Neural crest cell (in vitro differentiated cells): ENCODE results near the gene TRIP6. TPM values are rescaled to one million over a fixed set of nuclear protein-coding genes. Genes with fewer than 3 reads are reported as not detected.

ENCODE experiments used
- DNase-seq: peaks from one replicate; pipeline ENCODE4 v3.0.0; 2021; ENCODE audit warnings: low read depth, mixed read lengths, low spot score
- H3K27ac Mint-ChIP-seq: one replicate; pipeline ENCODE4 v1.8.0; 2021; ENCODE audit warnings: mild to moderate bottlenecking, mixed read lengths; ENCODE audit not compliant: unreplicated experiment
- H3K27me3 Mint-ChIP-seq: 2 replicates; pipeline ENCODE4 v1.8.0; 2021; ENCODE audit warnings: low read depth, mild to moderate bottlenecking, mixed read lengths
- H3K36me3 Mint-ChIP-seq: 2 replicates; pipeline ENCODE4 v1.8.0; 2021; ENCODE audit warnings: low read depth, mild to moderate bottlenecking, mixed read lengths
- H3K4me1 Mint-ChIP-seq: 2 replicates; pipeline ENCODE4 v1.8.0; 2021; ENCODE audit warnings: mixed read lengths
- H3K4me3 Mint-ChIP-seq: one replicate; pipeline ENCODE4 v1.8.0; 2021; ENCODE audit warnings: mild to moderate bottlenecking, mixed read lengths
- H3K9me3 Mint-ChIP-seq: 2 replicates; pipeline ENCODE4 v1.8.0; 2021; ENCODE audit warnings: mixed read lengths
- microRNA-seq: library from miRNA; unstranded; fragments of <30 nt; microRNA quantifications from one replicate; pipeline ENCODE4, GENCODE V29; 2020
- total RNA-seq: library from RNA; stranded (reverse); gene quantifications from 2 replicates; pipeline ENCODE4 v1.2.1, GENCODE V29; 2021
- TF ChIP-seq, protein P1 (sequence below): fragments of 200-600 bp; sonication (generic); conservative IDR thresholded peaks from 2 replicates; pipeline ENCODE4 v1.5.0; 2021; ENCODE audit warnings: antibody characterized with exemption, mild to moderate bottlenecking

The TRIP6 gene
- total RNA-seq, 1 donor from 2014 or later: 39.7 TPM

DNA sequence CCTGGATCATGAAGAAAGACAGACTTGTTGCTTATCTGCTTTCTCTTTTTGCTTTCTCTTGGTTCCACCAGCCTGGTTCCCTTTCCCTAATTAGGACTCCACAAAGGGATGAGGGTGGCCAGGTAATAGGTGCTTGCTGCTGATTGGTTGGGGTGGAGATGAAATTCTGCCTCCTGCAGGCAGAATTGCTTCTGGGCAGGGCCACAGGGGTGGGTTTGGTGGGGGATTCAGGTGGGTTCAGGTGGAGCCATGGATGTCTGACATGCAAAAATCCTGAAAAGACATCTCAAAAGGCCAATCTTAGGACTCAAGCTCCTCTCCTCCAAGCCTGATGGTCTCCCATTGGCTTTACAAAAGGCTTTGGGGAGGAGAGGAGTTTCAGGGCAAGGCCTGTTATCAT is 53.9 kb downstream of the TRIP6 start:
- Mint-ChIP-seq H3K4me1 (no peaks in the 10 kb centered on the region), H3K27me3 (peaks cover 15% of the 10 kb centered on the region), H3K4me3 (no peak overlapping the region), H3K9me3 (no peaks in the 10 kb centered on the region), H3K27ac (no peak overlapping the region), H3K36me3 (no peaks in the 10 kb centered on the region)
- DNase-seq: no peak
- TF ChIP-seq, protein P1, sequence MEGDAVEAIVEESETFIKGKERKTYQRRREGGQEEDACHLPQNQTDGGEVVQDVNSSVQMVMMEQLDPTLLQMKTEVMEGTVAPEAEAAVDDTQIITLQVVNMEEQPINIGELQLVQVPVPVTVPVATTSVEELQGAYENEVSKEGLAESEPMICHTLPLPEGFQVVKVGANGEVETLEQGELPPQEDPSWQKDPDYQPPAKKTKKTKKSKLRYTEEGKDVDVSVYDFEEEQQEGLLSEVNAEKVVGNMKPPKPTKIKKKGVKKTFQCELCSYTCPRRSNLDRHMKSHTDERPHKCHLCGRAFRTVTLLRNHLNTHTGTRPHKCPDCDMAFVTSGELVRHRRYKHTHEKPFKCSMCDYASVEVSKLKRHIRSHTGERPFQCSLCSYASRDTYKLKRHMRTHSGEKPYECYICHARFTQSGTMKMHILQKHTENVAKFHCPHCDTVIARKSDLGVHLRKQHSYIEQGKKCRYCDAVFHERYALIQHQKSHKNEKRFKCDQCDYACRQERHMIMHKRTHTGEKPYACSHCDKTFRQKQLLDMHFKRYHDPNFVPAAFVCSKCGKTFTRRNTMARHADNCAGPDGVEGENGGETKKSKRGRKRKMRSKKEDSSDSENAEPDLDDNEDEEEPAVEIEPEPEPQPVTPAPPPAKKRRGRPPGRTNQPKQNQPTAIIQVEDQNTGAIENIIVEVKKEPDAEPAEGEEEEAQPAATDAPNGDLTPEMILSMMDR: no peak

Small RNAs within 50 kb of the gene (microRNA-seq; reads per million reads assigned to microRNA genes)
- not detected for gene MIR6875

Other genes starting within 250 kb of the TRIP6 start
- 1.7 and 2.4 TPM in 2 replicates for gene TFR2, start 225.8 kb upstream of the TRIP6 start, total RNA-seq
- 2.4 and 3.1 TPM in 2 replicates for gene ACTL6B, start 210.9 kb upstream of the TRIP6 start, total RNA-seq
- 215 and 229 TPM in 2 replicates for gene GNB2, start 193.6 kb upstream of the TRIP6 start, total RNA-seq
- gene GIGYF1, start 173.1 kb upstream of the TRIP6 start, total RNA-seq: 71.8 and 82.9 TPM in 2 replicates
- gene POP7, start 161.3 kb upstream of the TRIP6 start, total RNA-seq: 64.1 and 67.9 TPM in 2 replicates
- 0.23 and 0.30 TPM in 2 replicates for gene EPO, start 146.9 kb upstream of the TRIP6 start, total RNA-seq
- not detected in 2 replicates for gene ZAN, start 133.8 kb upstream of the TRIP6 start, total RNA-seq
- gene EPHB4, start 39.9 kb upstream of the TRIP6 start, total RNA-seq: 80.4 and 84.5 TPM in 2 replicates
- gene SLC12A9, start 14.7 kb upstream of the TRIP6 start, total RNA-seq: 25.2 and 27.7 TPM in 2 replicates
- 330 and 356 TPM in 2 replicates for gene SRRT, start 7.7 kb downstream of the TRIP6 start, total RNA-seq
- 4.4 and 4.6 TPM in 2 replicates for gene UFSP1, start 22.3 kb downstream of the TRIP6 start, total RNA-seq
- 1.7 and 2.0 TPM in 2 replicates for gene ACHE, start 28.5 kb downstream of the TRIP6 start, total RNA-seq
- 0.16 TPM in 1 of 2 replicates, not detected in the other for gene MUC3A, start 82.1 kb downstream of the TRIP6 start, total RNA-seq
- gene MUC12, start 102.2 kb downstream of the TRIP6 start, total RNA-seq: 4.9 and 7.8 TPM in 2 replicates
- gene MUC17, start 152.7 kb downstream of the TRIP6 start, total RNA-seq: not detected in 2 replicates
- gene TRIM56, start 218.1 kb downstream of the TRIP6 start, total RNA-seq: 16.0 and 17.2 TPM in 2 replicates